HuH-7.5 (cell line): ENCODE data around the gene MYL3.
A peak's percentile ranks its signal among the peaks of the same experiment; 100 is the strongest.

Experiments used
- DNase-seq: peaks from one replicate; pipeline ENCODE4 v3.0.0; 2011; ENCODE audit warnings: low spot score

The MYL3 gene

DNA sequence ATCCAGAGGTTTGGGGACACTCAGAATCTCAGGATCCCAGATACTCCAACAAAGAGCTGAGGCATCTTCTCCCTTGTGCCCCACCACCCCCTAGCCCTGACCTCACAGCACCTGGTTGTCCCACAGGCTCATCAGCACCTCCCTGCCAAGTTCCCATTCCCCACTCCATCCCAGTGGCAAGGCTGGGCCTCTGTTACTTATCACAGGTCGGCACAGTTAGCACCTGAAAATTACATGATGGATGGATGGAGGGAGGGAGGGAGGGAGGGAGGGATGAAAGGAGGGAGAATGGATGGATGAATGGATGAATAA is 12.8 kb downstream of the MYL3 start:
- no peak for DNase-seq

DNA sequence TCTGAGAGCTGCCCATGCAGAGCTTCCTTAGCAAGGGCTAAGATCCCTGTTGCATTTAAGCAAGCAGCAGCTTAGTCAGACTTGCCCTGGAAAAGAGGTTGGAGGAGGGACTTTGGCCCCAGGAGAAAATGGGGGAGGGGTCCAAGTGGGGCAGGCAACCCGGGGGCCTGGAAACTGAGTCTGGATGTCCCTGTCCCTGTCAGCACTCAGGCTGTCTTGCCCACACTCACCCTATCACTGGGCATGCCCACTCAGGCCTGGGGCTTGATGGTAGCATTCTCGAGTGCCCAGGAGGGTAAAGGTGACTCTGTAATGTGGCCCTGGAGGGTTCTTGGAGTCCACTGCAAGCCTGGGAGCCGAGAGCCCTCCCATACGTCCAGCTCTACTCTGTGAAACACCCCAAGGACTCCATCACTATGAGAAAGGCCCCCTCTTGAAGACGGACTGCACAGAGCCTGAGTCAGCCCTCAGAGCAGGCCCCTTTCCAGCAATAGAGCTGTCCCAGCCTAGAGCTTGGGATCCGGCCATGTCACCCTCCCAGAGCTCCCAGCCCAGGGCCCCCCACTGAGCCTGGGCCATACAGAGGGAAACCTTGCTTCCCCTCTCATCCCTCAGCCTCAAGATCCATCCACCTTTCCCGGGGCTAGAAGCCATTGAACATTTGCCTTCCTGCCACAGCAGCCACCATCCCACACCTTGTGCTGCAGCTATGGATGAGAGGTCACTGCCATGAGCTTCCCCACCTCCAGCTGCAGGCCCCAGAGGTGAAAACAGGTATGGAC is 13.4 kb downstream of the MYL3 start:
- no peak for DNase-seq

DNA sequence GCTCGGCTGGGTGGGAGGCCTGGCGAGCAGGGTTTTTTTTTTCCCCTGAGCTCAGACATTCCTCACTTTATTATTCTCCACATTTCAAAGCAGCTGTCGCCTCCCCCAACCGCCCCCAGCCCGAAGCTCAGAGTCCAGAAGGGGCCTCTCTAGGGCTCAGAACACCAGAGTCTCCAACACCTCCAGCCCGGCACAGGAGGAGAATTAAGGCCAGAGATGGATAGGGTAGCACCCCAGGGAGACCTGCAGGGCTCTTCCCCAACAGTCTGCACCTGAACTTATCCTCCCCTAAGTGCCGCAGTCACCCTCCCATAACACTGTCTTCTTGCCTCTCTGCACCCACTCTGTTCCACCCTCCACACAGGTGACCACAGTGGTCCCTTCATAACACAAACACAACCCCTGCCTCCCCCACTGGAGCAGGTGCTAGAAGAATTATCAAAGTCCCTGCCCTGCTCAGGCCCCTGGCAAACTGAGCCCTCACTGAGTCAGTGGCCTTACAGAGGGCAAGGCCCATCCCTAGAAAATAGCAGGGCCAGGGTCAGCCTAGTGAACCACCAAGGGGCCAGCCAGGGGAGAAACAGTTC is 14.1 kb downstream of the MYL3 start:
- DNase-seq = no peak

DNA sequence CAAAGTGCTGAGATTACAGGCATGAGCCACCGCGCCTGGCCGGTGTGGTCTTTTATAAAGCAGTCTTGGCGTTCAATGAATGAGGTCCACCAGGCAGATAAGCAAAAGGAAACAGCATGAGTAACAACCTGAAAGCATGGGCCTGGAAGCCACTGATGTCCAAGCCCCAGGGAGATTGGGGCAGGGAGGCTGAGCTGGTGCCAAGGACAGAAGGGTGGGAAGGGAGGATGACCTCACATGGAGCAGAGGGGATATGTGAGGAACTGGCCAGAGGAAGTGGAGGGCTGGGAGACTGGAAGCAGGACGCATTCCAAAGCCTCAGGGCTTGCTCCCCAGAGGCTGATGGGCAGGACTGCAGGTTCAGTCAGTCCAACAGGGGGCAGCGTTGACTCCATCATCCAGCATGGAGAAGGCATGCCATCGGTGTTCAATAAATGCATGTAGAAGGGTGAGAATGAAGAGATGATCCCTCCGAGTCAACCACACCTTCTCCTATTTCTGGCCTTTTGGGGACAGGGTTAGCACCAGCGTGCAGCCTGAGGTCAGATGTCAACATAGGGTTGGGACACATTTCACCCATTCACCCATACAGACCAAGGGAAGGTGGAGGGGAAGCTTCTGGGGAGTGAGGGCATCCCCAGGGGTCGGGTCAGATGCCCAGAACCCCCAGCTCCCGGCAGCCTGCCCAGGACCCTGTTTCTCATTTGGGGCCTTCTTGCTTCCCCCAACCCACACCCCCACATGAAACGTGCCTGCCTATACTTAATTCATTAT is 14.8 kb downstream of the MYL3 start:
- DNase-seq = peak; percentile 51

DNA sequence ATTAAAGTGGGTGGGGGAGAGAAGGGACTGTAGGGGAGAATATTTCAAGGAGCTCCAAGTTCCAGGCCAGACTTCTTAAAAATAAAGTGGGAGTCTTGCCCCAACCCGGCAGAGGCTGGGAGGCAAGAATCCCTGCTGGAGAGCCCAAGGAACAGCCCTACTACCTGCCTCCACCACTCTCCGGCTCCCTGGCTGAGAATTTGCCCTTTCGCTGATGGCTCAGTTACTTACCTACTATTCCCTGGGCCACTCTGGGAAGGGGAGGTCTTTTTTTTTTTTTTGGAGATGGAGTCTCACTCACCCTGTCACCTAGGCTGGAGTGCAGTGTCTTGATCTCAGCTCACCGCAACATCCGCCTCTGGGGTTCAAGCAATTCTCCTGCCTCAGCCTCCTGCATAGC is 15.5 kb downstream of the MYL3 start:
- no peak for DNase-seq

DNA sequence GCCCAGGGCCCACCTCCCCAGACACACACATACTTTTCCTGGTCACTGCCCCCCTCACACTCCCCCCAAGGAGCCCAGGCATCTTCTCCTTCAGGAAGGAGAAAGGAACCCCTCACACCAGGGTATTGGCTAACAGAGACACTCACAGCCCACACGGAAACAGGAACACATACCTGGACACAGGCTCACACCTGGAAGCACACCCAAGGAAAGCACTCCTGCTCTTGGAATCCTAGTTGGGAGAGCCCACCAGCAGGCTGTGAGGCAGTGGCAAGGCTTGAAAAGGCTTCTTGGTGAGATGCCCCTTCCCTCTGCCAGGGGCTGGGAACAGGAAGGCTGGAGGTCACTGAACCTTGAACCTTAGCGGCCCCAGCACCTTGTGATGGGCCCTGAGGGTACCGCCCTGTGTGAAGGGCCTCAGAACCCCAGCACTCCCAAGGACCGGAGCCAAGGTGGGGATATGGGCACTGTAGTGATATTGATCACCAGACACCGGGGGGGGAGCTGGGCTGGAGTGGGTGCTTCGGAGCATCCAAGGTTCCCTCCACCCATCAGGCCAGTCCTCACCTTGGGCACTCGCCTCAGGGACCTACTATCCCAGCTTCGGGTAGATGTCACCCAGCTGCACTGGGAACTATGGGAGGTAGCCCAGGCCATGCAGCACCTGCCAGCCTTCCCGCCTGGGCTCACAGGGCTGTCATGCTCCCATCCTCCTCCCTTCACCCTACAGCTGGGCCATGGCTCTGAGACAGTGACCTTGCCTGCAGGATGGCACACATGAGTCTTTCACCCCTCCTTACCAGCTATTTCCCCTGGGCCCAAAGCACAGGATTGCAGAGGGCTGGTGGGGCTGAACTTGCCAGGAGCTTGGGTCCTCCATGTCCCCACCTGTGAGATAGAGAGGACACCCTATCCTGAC is 16.4 kb downstream of the MYL3 start:
- no peak for DNase-seq

DNA sequence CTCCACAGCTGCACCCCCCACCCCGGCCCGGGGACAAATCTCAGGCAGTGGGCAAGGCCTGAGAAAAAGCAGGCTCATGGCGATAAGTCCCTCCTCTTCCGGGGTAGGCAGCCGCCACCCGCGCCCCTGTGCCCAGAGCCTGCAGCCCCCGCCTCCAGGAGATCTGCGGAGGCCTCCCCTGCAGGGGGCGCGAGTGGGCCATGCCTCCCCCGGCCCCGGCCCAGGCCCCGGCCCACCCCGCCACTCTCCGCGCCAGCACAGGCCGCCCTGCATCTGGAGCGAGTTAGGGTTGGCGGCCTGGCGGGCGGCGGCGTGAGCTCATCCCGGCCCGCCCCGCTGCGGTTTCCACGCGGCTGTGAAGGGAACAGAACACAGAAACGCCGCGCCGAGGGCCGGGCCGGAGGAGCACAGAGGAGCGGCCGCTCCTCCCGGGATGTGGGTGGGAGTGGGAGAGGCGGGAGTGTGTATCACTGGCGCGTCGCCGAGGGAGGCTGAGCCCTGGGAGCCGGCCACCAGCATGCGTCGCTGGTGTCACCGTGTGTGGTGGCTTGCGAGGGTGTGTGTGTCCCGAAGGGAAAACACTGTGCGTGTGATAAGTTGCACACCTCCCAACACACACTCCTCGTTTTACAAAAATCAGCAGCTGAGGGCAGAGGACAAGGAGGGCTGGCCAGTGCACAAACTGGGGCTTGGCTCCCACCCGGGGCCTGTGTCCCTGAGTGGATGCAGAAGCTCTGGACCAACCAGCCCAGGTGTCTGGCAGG is 17.2 kb downstream of the MYL3 start:
- DNase-seq = peak; percentile 91

DNA sequence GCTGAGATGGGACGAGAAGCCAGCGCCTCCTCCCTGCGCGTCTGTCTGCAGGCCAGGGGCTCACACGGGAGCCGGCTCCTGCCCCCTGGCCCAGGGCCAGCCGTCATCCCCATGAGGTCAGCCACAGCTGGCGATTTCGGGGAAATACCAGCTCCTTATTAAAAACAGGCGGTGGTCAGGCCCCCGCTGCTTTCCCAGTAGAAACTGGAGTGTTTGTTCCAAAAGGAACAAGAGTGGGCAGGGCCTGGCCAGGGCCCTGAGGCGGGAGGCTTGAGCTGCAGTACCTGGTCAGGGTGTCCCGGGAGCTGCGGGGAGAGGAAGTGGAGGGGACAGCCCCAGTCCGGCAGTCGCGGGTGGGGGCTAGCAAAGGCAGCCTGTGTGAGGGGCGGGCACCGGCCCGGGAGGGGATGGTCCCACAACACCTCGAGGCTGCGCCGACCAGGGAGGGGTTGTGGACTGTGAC is 17.8 kb downstream of the MYL3 start:
- DNase-seq = no peak

DNA sequence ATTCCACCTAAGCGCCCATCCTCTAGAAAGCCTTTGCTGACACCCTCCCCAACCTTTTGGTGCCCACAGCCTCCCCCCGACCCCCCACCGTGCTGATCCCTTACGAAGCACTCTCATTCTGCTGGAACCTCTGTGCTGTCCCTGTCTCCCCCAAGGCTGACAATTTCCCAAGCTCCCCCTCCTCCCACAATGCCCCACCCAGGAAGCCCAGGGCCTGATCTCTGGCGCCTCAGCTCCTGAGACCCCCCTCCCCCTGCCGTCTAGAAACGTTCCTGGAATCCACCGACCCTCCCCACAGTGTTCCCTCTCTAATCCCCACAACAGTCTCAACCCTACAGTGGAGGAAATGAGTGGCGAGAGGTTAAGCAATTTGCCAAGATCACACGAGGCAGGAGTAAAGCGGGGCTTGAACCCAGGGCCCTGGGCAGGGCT is 18.3 kb downstream of the MYL3 start:
- no peak for DNase-seq

DNA sequence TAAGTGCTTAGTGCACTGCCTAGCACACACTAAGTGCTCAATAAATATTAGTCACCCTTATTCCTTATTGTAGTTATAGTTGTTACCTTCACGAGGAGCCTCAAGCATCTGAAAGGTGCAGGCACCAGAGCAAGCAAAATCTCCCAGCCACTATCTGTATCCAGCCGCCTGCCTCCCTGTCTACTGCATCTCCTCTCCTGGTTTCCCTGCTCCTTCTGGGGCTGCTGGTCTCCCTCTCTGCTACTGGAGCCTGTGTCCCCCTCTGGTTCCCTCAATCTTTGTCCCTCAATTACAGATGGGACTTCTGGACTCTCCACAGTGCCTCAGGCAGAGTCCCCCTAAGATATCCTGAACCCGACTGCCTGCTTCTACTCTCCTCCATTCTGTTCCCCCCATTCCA is 18.8 kb downstream of the MYL3 start:
- no peak for DNase-seq

DNA sequence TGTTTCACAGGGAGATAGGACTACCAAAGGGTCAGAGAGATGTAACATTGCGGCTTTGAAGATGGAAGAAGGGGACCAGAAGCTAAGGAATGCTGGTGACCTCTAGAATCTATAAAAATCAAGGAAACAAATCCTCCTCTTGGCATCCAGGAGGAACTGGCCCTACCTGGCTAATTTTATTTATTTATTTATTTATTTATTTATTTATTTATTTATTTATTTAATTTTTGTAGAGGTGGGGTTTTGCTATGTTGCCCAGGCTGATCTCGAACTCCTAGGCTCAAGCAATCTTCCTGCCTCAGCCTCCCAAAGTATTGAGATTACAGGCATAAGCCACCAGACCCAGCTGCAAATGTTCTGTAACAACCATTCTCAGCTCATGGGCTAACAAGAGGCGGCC is 19.7 kb downstream of the MYL3 start:
- DNase-seq = no peak

DNA sequence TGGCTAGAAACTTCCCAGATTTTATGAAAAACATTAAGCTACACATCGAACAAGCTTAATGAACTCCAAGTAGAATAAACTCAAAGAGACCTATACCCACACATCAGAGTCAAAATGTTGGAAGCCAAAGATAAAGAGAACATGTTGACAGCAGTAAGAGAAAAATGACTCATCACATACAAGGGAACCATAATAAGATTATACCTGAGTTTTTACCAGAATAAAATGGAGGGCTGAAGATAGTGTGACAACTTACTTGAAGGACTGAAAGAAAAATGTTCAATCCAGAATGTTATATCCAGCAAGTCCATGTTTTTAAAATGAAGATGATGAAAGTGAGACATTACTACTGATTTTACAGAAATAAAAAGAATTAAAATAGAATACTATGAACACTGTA is 22.8 kb downstream of the MYL3 start:
- no peak for DNase-seq

DNA sequence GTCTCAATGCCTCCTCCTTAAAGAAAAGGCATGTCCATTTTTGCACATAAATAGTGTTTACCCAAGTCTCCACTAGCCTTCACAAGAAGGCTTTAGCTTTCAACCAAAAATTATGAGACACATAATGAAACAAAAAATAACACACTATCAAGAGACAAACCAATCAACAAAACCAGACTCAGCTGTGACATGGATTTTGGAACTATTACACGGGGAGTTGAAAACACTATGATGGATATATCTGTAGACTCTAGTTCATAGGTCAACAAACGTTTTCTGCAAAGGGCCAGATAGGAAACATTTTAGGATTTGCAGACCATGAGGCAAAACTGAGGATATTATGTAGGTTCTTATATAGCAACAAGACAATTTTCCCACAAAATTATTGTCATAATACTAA is 24.9 kb downstream of the MYL3 start:
- no peak for DNase-seq

DNA sequence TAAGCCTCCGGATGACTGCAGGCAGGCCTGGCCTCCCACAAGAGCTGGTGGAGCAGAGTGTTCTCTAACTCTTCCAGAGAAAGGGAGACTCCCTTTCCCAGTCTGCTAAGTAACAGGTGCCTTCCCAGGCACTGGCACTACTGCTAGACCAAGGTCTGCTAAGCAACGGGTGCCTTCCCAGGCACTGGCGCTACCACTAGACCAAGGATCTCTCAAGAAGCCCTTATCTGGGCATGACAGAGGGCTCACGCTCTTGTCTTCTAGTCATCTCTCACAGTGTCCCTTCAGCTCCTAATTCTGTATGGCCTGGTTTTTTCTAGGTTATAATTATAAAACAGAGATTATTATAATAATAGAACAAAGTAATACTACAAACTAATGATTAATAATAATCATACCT is 27.8 kb downstream of the MYL3 start:
- no peak for DNase-seq

DNA sequence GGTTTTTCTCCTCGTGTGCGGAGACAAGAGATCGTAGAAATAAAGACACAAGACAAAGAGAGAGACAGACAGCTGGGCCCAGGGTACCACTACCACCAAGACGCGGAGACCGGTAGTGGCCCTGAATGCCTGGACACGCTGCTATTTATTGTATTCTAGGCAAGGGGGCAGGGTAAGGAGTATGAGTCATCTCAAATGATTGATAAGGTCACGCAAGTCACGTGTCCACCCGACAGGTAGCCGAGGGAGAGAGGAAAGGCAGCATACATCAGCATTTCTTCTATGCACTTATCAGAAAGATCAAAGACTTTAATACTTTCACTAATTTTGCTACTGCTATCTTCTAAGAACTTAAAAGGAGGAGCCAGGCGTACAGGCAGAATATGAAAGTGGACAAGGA is 28.2 kb downstream of the MYL3 start:
- DNase-seq = no peak

DNA sequence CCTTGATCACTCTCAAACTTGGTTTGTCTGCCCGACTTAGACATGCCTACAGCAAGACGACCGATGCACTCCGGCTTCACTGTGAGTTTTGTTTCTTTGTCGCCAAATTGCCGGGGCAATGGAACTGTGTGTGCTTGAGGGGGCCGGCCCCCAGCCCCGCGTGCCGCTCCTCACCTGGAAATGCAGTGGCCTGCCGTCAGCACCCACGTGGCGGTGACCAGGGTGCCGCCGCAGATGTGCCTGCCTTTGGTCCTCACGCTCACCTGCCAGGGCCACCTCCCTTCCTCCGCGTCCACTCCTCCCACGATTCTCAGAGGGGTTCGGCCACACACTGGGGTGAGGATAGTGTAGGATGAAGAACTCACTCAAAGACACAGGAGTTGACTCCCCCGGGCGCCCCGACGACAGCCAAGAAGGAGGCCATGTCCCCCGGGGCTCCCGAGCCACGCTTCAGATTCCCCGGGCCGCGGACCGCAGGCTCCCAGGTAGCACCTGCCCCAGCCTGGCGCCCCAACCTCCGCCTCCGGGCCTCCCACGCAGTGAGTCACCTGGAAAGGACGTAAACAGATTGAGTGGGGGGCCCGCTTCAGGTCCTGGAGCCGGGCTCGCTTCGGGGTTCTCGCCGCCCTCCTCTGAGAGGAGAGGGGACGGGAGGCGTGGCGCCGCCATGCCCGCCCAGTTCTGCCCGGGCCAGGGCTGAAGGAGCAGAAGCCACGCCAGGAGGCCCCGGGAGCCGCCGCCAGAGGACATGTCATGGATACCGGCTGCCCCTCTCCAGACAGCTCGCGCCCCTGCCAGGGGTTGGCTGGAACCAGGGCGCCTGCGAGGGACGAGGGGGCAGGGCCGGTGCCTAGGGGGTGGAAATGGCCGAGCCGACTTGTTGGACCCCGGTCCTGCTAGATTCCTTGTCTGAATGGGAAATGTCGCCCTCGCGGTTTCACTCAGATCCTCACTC is 29.6 kb downstream of the MYL3 start:
- DNase-seq = no peak

DNA sequence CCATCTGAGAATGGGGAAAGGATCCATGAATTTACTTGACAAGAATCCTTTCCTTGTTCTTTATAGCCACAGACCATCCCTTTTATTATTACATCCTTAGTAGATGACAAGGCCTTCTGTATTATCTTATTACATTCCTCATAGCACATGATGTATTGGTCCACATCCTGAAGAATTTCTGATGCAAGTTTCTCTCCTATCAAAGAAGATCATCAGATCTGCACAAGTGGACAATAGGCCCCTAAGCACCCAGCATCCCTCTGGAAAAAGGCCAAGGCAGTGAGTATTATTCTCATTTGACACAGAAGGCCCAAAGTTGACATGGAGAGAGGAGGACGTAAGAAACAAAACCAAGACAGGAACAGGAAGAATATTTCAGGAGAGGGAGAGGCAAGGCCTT is 31.4 kb downstream of the MYL3 start:
- no peak for DNase-seq

DNA sequence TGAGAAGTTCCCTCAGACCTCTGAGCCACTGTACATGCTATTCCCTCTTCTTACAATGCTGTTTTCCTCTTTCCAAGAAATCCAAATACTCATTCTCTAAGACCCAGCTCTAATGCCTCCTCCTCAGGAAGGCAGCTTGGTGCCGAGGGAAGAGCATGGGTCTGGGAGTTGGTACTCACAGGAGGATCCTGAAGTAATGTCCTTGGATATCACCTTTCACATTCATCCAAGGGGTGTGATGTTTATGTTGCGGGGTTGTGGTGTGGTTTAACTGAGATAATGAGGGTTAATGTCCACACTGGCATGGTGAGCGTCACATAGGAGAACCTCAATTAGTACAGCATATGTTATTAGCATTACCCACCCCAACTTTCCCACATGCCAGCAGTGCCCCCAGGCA is 31.9 kb downstream of the MYL3 start:
- no peak for DNase-seq

DNA sequence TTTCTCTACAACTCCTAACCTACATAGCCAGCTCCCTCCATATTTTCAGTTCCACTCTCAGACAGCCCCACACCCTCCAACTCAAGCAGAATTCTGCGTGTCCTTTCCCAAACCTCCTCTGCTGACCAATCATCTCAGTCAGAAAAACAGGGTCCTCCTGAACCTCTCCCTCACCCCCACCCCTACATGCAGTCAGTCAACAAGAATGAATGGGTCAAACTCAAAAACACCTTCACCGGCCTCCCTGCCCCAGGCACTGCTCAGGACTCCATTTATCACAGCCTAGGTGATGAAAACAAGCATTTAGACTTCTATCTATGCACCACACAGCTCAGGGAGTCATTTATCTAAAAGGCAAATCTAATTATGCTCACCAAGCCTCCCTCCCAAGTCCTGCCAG is 32.4 kb downstream of the MYL3 start:
- no peak for DNase-seq

DNA sequence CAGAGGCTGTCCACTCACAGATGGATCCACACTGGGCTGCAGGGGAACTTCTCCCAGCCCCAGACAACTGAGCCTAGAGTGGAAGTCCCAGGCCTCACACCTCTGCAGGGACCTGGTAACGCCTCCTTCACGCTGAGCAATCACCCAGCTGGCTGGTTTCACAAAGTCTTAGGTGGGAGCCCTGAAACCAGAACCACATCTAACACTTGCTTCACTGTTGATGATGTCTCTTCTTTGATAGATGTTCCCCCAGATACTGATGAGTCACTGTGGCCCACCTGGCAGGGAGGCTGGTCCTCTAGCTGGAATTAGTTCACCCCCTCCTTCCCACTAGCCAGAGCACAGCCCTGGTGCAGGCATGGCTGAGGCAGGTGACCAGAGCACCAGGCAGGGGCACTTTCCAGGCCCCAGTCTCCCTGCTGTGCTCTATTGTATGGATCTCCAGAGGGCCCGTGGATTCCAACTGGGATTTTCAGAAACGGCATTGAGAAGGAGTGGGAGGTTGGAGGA is 33.5 kb downstream of the MYL3 start:
- no peak for DNase-seq
